ENCODE measurements around the gene SGK1. TPM values are rescaled to one million over a fixed set of nuclear protein-coding genes. Genes with fewer than 3 reads are reported as not detected.
A peak's percentile ranks its signal among the peaks of the same experiment; 100 is the strongest.

SGK1 gene
- total and polyA plus RNA-seq, 7 experiments from 2014 or later, result 6.9 to 443 (median 21.3) TPM

GRCh38 chr6:134356405-134356804 lies 38.5 kb upstream of the SGK1 start:
- Histone ChIP-seq H3K27ac (ENCODE audit: low read depth, low read length) (no peak overlapping the region), H3K4me1 (ENCODE audit: control insufficient read depth in 2 of 2, insufficient read depth in 2 of 2, low read length in 2 of 2) (peaks cover 0 to 12% of the 10 kb centered on the region in 2 donors), H3K4me3 (ENCODE audit: low read length) (no peak overlapping the region), H3K9me3 (ENCODE audit: control insufficient read depth in 2 of 3, low read length in 3 of 3) (no peaks in the 10 kb centered on the region), H3K36me3 (ENCODE audit: control insufficient read depth in 2 of 3, insufficient read depth in 3 of 3, low read length in 3 of 3) (no peaks in the 10 kb centered on the region), H3K27me3 (ENCODE audit: control insufficient read depth in 2 of 2, insufficient read depth in 2 of 2, low read length in 2 of 2) (no peaks in the 10 kb centered on the region)
- intact Hi-C loops (cut with micrococcal nuclease), result no loop called here
- Mint-ChIP-seq H3K27me3 (no peaks in the 10 kb centered on the region), H3K9me3 (peaks cover 0 to 30% (median 12%) of the 10 kb centered on the region in 11 donors), H3K27ac (peak overlapping the region in 1 of 9 donors; percentile 59), H3K4me1 (peaks cover 13 to 36% (median 24%) of the 10 kb centered on the region in 7 donors), H3K4me3 (no peak overlapping the region), H3K36me3 (peaks cover 0 to 18% (median 9%) of the 10 kb centered on the region in 5 donors)
- DNase-seq (no peak), ATAC-seq (no peak)
- ChIA-PET POLR2A (no interaction called here), CTCF (no interaction called here)

GRCh38 chr6:134352786-134353480 lies 35.0 kb upstream of the SGK1 start:
- Mint-ChIP-seq H3K27ac (peak overlapping the region; percentile 21 to 98 (median 96)), H3K27me3 (no peaks in the 10 kb centered on the region), H3K9me3 (peaks cover 0 to 30% (median 11%) of the 10 kb centered on the region in 11 donors), H3K36me3 (peaks cover 0 to 18% (median 9%) of the 10 kb centered on the region in 5 donors), H3K4me3 (peak overlapping the region in 7 of 10 donors; percentile 13 to 93 (median 83)), H3K4me1 (peaks cover 8 to 34% (median 28%) of the 10 kb centered on the region in 7 donors)
- Histone ChIP-seq H3K4me1 (ENCODE audit: control insufficient read depth in 2 of 2, insufficient read depth in 2 of 2, low read length in 2 of 2) (peaks cover 0 to 18% of the 10 kb centered on the region in 2 donors), H3K27me3 (ENCODE audit: control insufficient read depth in 2 of 2, insufficient read depth in 2 of 2, low read length in 2 of 2) (no peaks in the 10 kb centered on the region), H3K27ac (ENCODE audit: low read depth, low read length) (no peak overlapping the region), H3K36me3 (ENCODE audit: control insufficient read depth in 2 of 3, insufficient read depth in 3 of 3, low read length in 3 of 3) (no peaks in the 10 kb centered on the region), H3K9me3 (ENCODE audit: control insufficient read depth in 2 of 3, low read length in 3 of 3) (no peaks in the 10 kb centered on the region), H3K4me3 (ENCODE audit: low read length) (no peak overlapping the region)
- intact Hi-C loops (cut with micrococcal nuclease), result loop anchor here (5.0 kb wide), 2 partner anchors 84 to 106 kb away; no protein-coding TSS in a partner anchor
- POLR2A ChIA-PET, result interaction anchor here (0.7 kb wide), 1 partner anchor 13 kb away, joined by 3 read pairs; no protein-coding TSS in a partner anchor
- ATAC-seq (no peak), DNase-seq (no peak)
- CTCF ChIA-PET, result interaction anchor here (1.3 to 2.2 kb wide), 3 partner anchors 12 to 174 kb away, joined by 5 to 13 read pairs (median 6); no protein-coding TSS in a partner anchor

GRCh38 chr6:134351615-134352474 lies 33.9 kb upstream of the SGK1 start:
- ChIA-PET POLR2A (interaction anchor here (0.6 to 1.0 kb wide), 6 partner anchors 9 to 174 kb away, joined by 3 to 5 read pairs (median 3); no protein-coding TSS in a partner anchor), CTCF (interaction anchor here (1.2 to 2.2 kb wide), 5 partner anchors 11 to 289 kb away, joined by 3 to 13 read pairs (median 5); no protein-coding TSS in a partner anchor)
- Histone ChIP-seq H3K4me1 (ENCODE audit: control insufficient read depth in 2 of 2, insufficient read depth in 2 of 2, low read length in 2 of 2) (peaks cover 0 to 18% of the 10 kb centered on the region in 2 donors), H3K27ac (ENCODE audit: low read depth, low read length) (peak overlapping the region; percentile 75), H3K9me3 (ENCODE audit: control insufficient read depth in 2 of 3, low read length in 3 of 3) (no peaks in the 10 kb centered on the region), H3K4me3 (ENCODE audit: low read length) (peak overlapping the region; percentile 55), H3K27me3 (ENCODE audit: control insufficient read depth in 2 of 2, insufficient read depth in 2 of 2, low read length in 2 of 2) (no peaks in the 10 kb centered on the region), H3K36me3 (ENCODE audit: control insufficient read depth in 2 of 3, insufficient read depth in 3 of 3, low read length in 3 of 3) (no peaks in the 10 kb centered on the region)
- Mint-ChIP-seq H3K27ac (peak overlapping the region; percentile 93 to 99 (median 97)), H3K36me3 (peaks cover 0 to 18% (median 5%) of the 10 kb centered on the region in 5 donors), H3K4me1 (peaks cover 8 to 34% (median 29%) of the 10 kb centered on the region in 7 donors), H3K9me3 (peaks cover 0 to 23% (median 10%) of the 10 kb centered on the region in 11 donors), H3K27me3 (no peaks in the 10 kb centered on the region), H3K4me3 (peak overlapping the region; percentile 66 to 93 (median 84))
- ATAC-seq (peak; percentile 51), DNase-seq (peak in 7 of 9 donors; percentile 4 to 49 (median 28))
- intact Hi-C loops (cut with micrococcal nuclease), result loop anchor here (5.0 kb wide), 2 partner anchors 85 to 105 kb away; no protein-coding TSS in a partner anchor

GRCh38 chr6:134347885-134348805 lies 30.2 kb upstream of the SGK1 start:
- H3K4me1 ChIP-seq (ENCODE audit: control insufficient read depth in 2 of 2, insufficient read depth in 2 of 2, low read length in 2 of 2), result peaks cover 0 to 18% of the 10 kb centered on the region in 2 donors
- no peak overlapping the region for H3K4me3 ChIP-seq (ENCODE audit: low read length)
- H3K4me3 Mint-ChIP-seq, result no peak overlapping the region
- peaks cover 0 to under 1% (median 0%) of the 10 kb centered on the region in 5 donors for H3K36me3 Mint-ChIP-seq
- H3K27me3 Mint-ChIP-seq, result no peaks in the 10 kb centered on the region
- DNase-seq, result no peak
- intact Hi-C loops (cut with micrococcal nuclease), result no loop called here
- H3K9me3 Mint-ChIP-seq, result peaks cover 0 to 6% (median 0%) of the 10 kb centered on the region in 11 donors
- peak overlapping the region in 1 of 9 donors; percentile 47 for H3K27ac Mint-ChIP-seq
- H3K27me3 ChIP-seq (ENCODE audit: control insufficient read depth in 2 of 2, insufficient read depth in 2 of 2, low read length in 2 of 2), result no peaks in the 10 kb centered on the region
- no peak for ATAC-seq
- no peaks in the 10 kb centered on the region for H3K9me3 ChIP-seq (ENCODE audit: control insufficient read depth in 2 of 3, low read length in 3 of 3)
- ChIA-PET CTCF (interaction anchor here (0.6 kb wide), 1 partner anchor 14 kb away, joined by 3 read pairs; no protein-coding TSS in a partner anchor), POLR2A (interaction anchor here (0.6 kb wide), 1 partner anchor 234 kb away, joined by 3 read pairs; no protein-coding TSS in a partner anchor)
- H3K27ac ChIP-seq (ENCODE audit: low read depth, low read length), result no peak overlapping the region
- H3K36me3 ChIP-seq (ENCODE audit: control insufficient read depth in 2 of 3, insufficient read depth in 3 of 3, low read length in 3 of 3), result no peaks in the 10 kb centered on the region
- peaks cover 16 to 36% (median 30%) of the 10 kb centered on the region in 7 donors for H3K4me1 Mint-ChIP-seq

- POLR2A ChIA-PET, result no interaction called here
- H3K4me3 ChIP-seq (ENCODE audit: low read length), result no peak overlapping the region
- peaks cover 16 to 25% (median 20%) of the 10 kb centered on the region in 7 donors for H3K4me1 Mint-ChIP-seq
- no peak overlapping the region for H3K27ac ChIP-seq (ENCODE audit: low read depth, low read length)
- no peak overlapping the region for H3K4me3 Mint-ChIP-seq
- CTCF ChIA-PET, result interaction anchor here (0.6 kb wide), 1 partner anchor 294 kb away, joined by 3 read pairs; no protein-coding TSS in a partner anchor
- H3K36me3 Mint-ChIP-seq, result peaks cover 0 to 3% (median 0%) of the 10 kb centered on the region in 5 donors
- DNase-seq (no peak), ATAC-seq (no peak)
- H3K27ac Mint-ChIP-seq, result no peak overlapping the region
- no peaks in the 10 kb centered on the region for H3K27me3 ChIP-seq (ENCODE audit: control insufficient read depth in 2 of 2, insufficient read depth in 2 of 2, low read length in 2 of 2)
- no peaks in the 10 kb centered on the region for H3K36me3 ChIP-seq (ENCODE audit: control insufficient read depth in 2 of 3, insufficient read depth in 3 of 3, low read length in 3 of 3)
- peaks cover 0 to 13% of the 10 kb centered on the region in 2 donors for H3K4me1 ChIP-seq (ENCODE audit: control insufficient read depth in 2 of 2, insufficient read depth in 2 of 2, low read length in 2 of 2)
- no peaks in the 10 kb centered on the region for H3K9me3 ChIP-seq (ENCODE audit: control insufficient read depth in 2 of 3, low read length in 3 of 3)
- peaks cover 0 to 6% (median 0%) of the 10 kb centered on the region in 11 donors for H3K9me3 Mint-ChIP-seq
- intact Hi-C loops (cut with micrococcal nuclease), result no loop called here
- no peaks in the 10 kb centered on the region for H3K27me3 Mint-ChIP-seq
Observed at GRCh38 chr6:134346932-134347545, 29.1 kb upstream of the SGK1 start.
